ENCODE results near the gene FAM228B.

The FAM228B gene

DNA sequence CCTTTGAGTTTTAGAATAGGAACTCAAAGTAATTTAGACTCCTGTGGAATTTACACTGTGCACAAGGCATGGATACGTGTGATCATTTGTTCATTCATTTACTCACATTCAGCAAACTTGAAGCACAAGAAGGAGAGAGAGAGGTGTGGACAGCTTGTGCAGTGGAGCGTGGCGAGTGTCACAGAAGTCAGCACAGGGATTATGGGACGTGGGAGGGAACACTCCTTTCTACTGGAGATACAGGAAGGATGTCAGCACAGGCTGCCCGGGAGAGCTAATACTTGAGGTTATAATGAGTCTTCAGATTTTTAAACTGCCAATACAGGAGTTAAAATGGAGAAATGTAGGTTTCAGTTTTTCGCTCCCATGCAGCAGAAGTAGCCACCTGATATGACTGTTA is 58.6 kb downstream of the FAM228B start:
- TF ChIP-seq FOXM1 (IDR thresholded peaks at IDR 0.05; ENCODE audit: borderline replicate concordance, low read depth) (no peak), TEAD4 (IDR thresholded peaks at IDR 0.05) (no peak), ZBTB7A (IDR thresholded peaks at IDR 0.05; ENCODE audit: low read depth) (no peak), EP300 (IDR thresholded peaks at IDR 0.05; ENCODE audit: borderline replicate concordance) (no peak), CREB1 (IDR thresholded peaks at IDR 0.05; ENCODE audit: low read depth) (no peak)
- TF ChIP-seq, protein P1, sequence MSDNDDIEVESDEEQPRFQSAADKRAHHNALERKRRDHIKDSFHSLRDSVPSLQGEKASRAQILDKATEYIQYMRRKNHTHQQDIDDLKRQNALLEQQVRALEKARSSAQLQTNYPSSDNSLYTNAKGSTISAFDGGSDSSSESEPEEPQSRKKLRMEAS (IDR thresholded peaks at IDR 0.05): no peak

DNA sequence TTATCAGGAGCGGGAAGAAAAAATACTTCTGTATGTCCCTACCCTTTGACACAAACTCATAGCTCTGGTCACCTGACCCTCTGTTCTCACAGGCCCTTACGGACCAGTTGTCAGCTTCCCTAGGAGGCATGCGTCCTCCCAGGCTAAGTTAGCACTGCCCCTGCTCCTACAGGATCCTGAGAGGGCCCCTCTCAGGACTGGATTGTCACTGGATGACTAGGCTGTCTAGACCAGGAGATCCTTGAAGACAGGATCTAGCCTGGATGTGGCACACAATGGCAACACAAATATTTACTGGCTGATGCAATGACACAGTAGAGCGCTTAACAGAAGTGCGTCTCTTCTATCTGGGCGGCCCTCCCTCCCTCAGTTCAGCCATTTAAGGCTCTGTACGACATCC is 59.2 kb downstream of the FAM228B start:
- TF ChIP-seq TAF1 (IDR thresholded peaks at IDR 0.05; ENCODE audit: low read depth): no peak
- no peak for TF ChIP-seq CEBPB (IDR thresholded peaks at IDR 0.05)
- no peak for TF ChIP-seq RAD21 (IDR thresholded peaks at IDR 0.05; ENCODE audit: low read depth)
- no peak for TF ChIP-seq ZBTB7A (IDR thresholded peaks at IDR 0.05; ENCODE audit: low read depth)
- no peak for TF ChIP-seq FOXM1 (IDR thresholded peaks at IDR 0.05; ENCODE audit: borderline replicate concordance, low read depth)
- TF ChIP-seq, protein P2, sequence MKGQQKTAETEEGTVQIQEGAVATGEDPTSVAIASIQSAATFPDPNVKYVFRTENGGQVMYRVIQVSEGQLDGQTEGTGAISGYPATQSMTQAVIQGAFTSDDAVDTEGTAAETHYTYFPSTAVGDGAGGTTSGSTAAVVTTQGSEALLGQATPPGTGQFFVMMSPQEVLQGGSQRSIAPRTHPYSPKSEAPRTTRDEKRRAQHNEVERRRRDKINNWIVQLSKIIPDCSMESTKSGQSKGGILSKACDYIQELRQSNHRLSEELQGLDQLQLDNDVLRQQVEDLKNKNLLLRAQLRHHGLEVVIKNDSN (IDR thresholded peaks at IDR 0.05): no peak
- no peak for TF ChIP-seq CREB1 (IDR thresholded peaks at IDR 0.05; ENCODE audit: low read depth)
- TF ChIP-seq EGR1 (IDR thresholded peaks at IDR 0.05): no peak

GRCh38 chr2:24183366-24184069 is 60.2 kb downstream of the FAM228B start:
- no peak for TF ChIP-seq TCF12 (IDR thresholded peaks at IDR 0.05; ENCODE audit: low read depth)
- TF ChIP-seq RAD21 (IDR thresholded peaks at IDR 0.05; ENCODE audit: low read depth): no peak
- no peak for TF ChIP-seq REST (IDR thresholded peaks at IDR 0.05; ENCODE audit: low read depth)
- TF ChIP-seq FOXM1 (IDR thresholded peaks at IDR 0.05; ENCODE audit: borderline replicate concordance, low read depth): no peak
- TF ChIP-seq EP300 (IDR thresholded peaks at IDR 0.05; ENCODE audit: borderline replicate concordance): no peak
- TF ChIP-seq TAF1 (IDR thresholded peaks at IDR 0.05; ENCODE audit: low read depth): no peak
- TF ChIP-seq NFIC (IDR thresholded peaks at IDR 0.05): no peak
- TF ChIP-seq YY1 (IDR thresholded peaks at IDR 0.05; ENCODE audit: low read depth): no peak
- TF ChIP-seq CREB1 (IDR thresholded peaks at IDR 0.05; ENCODE audit: low read depth): no peak
- no peak for TF ChIP-seq ZBTB7A (IDR thresholded peaks at IDR 0.05; ENCODE audit: low read depth)
- TF ChIP-seq TEAD4 (IDR thresholded peaks at IDR 0.05): no peak
- TF ChIP-seq CEBPB (IDR thresholded peaks at IDR 0.05): no peak
- TF ChIP-seq EGR1 (IDR thresholded peaks at IDR 0.05): no peak
- TF ChIP-seq, protein P2 (IDR thresholded peaks at IDR 0.05): no peak
- TF ChIP-seq, protein P1 (IDR thresholded peaks at IDR 0.05): no peak

GRCh38 chr2:24189551-24189950 is 66.3 kb downstream of the FAM228B start:
- TF ChIP-seq ZBTB7A (IDR thresholded peaks at IDR 0.05; ENCODE audit: low read depth) (no peak), TCF12 (IDR thresholded peaks at IDR 0.05; ENCODE audit: low read depth) (no peak), CREB1 (IDR thresholded peaks at IDR 0.05; ENCODE audit: low read depth) (no peak), CEBPB (IDR thresholded peaks at IDR 0.05) (no peak), RAD21 (IDR thresholded peaks at IDR 0.05; ENCODE audit: low read depth) (no peak), REST (IDR thresholded peaks at IDR 0.05; ENCODE audit: low read depth) (no peak), EP300 (IDR thresholded peaks at IDR 0.05; ENCODE audit: borderline replicate concordance) (no peak), TAF1 (IDR thresholded peaks at IDR 0.05; ENCODE audit: low read depth) (no peak), NFIC (IDR thresholded peaks at IDR 0.05) (no peak), TEAD4 (IDR thresholded peaks at IDR 0.05) (no peak), YY1 (IDR thresholded peaks at IDR 0.05; ENCODE audit: low read depth) (no peak), EGR1 (IDR thresholded peaks at IDR 0.05) (no peak), FOXM1 (IDR thresholded peaks at IDR 0.05; ENCODE audit: borderline replicate concordance, low read depth) (no peak)
- TF ChIP-seq, protein P1 (IDR thresholded peaks at IDR 0.05): no peak
- TF ChIP-seq, protein P2 (IDR thresholded peaks at IDR 0.05): no peak

GRCh38 chr2:24190503-24190902 is 67.2 kb downstream of the FAM228B start:
- TF ChIP-seq, protein P2 (IDR thresholded peaks at IDR 0.05): no peak
- TF ChIP-seq REST (IDR thresholded peaks at IDR 0.05; ENCODE audit: low read depth) (no peak), CREB1 (IDR thresholded peaks at IDR 0.05; ENCODE audit: low read depth) (no peak), TCF12 (IDR thresholded peaks at IDR 0.05; ENCODE audit: low read depth) (no peak), TAF1 (IDR thresholded peaks at IDR 0.05; ENCODE audit: low read depth) (no peak), EP300 (IDR thresholded peaks at IDR 0.05; ENCODE audit: borderline replicate concordance) (no peak), YY1 (IDR thresholded peaks at IDR 0.05; ENCODE audit: low read depth) (no peak), RAD21 (IDR thresholded peaks at IDR 0.05; ENCODE audit: low read depth) (no peak)
